NT2/D1 (cell line): ENCODE results near the gene DSTYK.

ENCODE experiments used
- SUZ12 ChIP-seq: IDR thresholded peaks from 2 replicates; pipeline ENCODE4 v1.6.1; 2011; ENCODE audit not compliant: insufficient read length, insufficient read depth; ENCODE audit errors: extremely low read depth
- YY1 ChIP-seq: IDR thresholded peaks from 2 replicates; pipeline ENCODE4 v1.6.1; 2011; ENCODE audit not compliant: insufficient read length, insufficient read depth
- ZNF274 ChIP-seq: IDR thresholded peaks from 2 replicates; pipeline ENCODE4 v1.6.1; 2011; ENCODE audit warnings: mild to moderate bottlenecking, low read depth, low read length

DNA sequence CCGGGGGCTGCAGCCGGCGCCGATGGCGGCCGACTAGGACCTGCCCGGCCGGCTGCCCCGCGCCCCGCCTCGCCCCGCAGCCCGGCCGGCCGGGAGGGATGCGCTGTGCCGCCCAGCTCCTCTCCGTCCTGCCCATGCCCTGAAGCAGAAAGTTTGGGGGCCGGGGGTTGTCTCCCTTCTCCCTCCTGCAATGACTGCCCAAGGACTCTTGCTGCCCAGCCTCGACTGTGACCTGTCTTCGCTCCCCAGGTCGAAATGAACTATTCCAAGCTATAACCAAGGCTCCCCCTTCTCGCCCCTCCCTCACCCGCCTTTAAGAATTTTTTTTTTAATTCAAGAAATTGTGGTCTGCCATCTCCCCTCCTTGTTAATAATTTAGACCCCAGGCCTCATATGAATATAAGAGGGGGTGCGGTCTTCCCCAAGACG is 16.6 kb upstream of the DSTYK start:
- TF ChIP-seq ZNF274 (no peak), YY1 (no peak), SUZ12 (no peak)
